Mammary epithelial cell (primary cell): ENCODE results near the gene PTP4A2.
"Not testable (repeated sequence)": the region's sequence is repeated elsewhere in the genome, so short reads cannot be mapped to it uniquely, and the experiment has no call there.

Experiments
- EZH2 ChIP-seq: IDR thresholded peaks from 2 replicates; pipeline ENCODE4 v1.6.1; 2012; ENCODE audit warnings: low read length, inconsistent platforms, borderline replicate concordance
- TF ChIP-seq, protein P1 (sequence below), 2 donors: IDR thresholded peaks in 1 of 2; conservative IDR thresholded peaks in 1 of 2; 2 replicates each; pipeline ENCODE4 v1.5.1; 2011 to 2012; ENCODE audit warnings: inconsistent platforms in 2 of 2, low read length in 2 of 2, mild to moderate bottlenecking in 2 of 2, control low read depth in 1 of 2, low read depth in 1 of 2; ENCODE audit not compliant: insufficient read depth in 1 of 2; ENCODE audit errors: extremely low read depth in 1 of 2

- TF ChIP-seq, protein P1, sequence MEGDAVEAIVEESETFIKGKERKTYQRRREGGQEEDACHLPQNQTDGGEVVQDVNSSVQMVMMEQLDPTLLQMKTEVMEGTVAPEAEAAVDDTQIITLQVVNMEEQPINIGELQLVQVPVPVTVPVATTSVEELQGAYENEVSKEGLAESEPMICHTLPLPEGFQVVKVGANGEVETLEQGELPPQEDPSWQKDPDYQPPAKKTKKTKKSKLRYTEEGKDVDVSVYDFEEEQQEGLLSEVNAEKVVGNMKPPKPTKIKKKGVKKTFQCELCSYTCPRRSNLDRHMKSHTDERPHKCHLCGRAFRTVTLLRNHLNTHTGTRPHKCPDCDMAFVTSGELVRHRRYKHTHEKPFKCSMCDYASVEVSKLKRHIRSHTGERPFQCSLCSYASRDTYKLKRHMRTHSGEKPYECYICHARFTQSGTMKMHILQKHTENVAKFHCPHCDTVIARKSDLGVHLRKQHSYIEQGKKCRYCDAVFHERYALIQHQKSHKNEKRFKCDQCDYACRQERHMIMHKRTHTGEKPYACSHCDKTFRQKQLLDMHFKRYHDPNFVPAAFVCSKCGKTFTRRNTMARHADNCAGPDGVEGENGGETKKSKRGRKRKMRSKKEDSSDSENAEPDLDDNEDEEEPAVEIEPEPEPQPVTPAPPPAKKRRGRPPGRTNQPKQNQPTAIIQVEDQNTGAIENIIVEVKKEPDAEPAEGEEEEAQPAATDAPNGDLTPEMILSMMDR (conservative IDR thresholded peaks at IDR 0.05 in 1 of 2, IDR thresholded peaks at IDR 0.05 in 1 of 2; ENCODE audit: extremely low read depth in 1 of 2, insufficient read depth in 1 of 2, low read depth in 1 of 2, low read length in 2 of 2), result not testable (repeated sequence)
- not testable (repeated sequence) for TF ChIP-seq EZH2
Observed at GRCh38 chr1:31945677-31946076, 7.5 kb upstream of the PTP4A2 start.
